Neural progenitor cell (in vitro differentiated cells): ENCODE measurements around the gene CDC37L1. TPM values are rescaled to one million over a fixed set of nuclear protein-coding genes. Genes with fewer than 3 reads are reported as not detected.

Experiments
- total RNA-seq: library from RNA; depleted of rRNA; stranded (reverse); fragments of >200 nt; gene quantifications from 2 replicates; pipeline ENCODE4 v1.2.3, GENCODE V29; 2015; ENCODE audit warnings: low replicate concordance

The CDC37L1 gene
- total RNA-seq, 1 donor from 2014 or later: 32.1 TPM

Other genes with a start within 250 kb of the CDC37L1 start
- gene SLC1A1, start 189.1 kb upstream of the CDC37L1 start, total RNA-seq: 12.5 and 16.2 TPM in 2 replicates
- 10.5 and 11.1 TPM in 2 replicates for gene PLPP6, start 17.3 kb upstream of the CDC37L1 start, total RNA-seq
- 0.99 TPM in 1 of 2 replicates, not detected in the other for gene SPATA6L, start 13.1 kb upstream of the CDC37L1 start, total RNA-seq
- 33.9 and 54.8 TPM in 2 replicates for gene AK3, start 61.6 kb downstream of the CDC37L1 start, total RNA-seq
- 17.9 and 19.5 TPM in 2 replicates for gene RCL1, start 113.4 kb downstream of the CDC37L1 start, total RNA-seq